ENCODE data around the gene PARD3.

DNA sequence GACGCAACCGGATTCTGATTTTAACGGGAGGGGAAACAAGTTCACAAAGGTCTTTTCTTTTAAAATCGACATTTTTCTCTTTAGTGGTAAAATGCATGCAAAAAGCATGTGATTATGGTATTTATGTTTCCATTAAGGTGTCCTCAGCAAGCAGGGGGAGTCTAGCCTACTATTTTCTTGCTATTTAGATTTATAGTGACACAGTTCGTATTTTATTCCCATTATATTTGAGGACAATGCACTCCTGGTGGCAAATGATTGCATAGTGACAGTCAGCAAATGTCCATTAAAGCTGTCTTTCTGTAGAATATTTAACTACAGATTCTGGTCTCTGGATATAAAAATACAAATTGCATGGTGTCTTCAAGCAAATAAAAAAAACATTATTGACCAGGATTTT is 554.2 kb downstream of the PARD3 start:
- TF ChIP-seq, protein P1, sequence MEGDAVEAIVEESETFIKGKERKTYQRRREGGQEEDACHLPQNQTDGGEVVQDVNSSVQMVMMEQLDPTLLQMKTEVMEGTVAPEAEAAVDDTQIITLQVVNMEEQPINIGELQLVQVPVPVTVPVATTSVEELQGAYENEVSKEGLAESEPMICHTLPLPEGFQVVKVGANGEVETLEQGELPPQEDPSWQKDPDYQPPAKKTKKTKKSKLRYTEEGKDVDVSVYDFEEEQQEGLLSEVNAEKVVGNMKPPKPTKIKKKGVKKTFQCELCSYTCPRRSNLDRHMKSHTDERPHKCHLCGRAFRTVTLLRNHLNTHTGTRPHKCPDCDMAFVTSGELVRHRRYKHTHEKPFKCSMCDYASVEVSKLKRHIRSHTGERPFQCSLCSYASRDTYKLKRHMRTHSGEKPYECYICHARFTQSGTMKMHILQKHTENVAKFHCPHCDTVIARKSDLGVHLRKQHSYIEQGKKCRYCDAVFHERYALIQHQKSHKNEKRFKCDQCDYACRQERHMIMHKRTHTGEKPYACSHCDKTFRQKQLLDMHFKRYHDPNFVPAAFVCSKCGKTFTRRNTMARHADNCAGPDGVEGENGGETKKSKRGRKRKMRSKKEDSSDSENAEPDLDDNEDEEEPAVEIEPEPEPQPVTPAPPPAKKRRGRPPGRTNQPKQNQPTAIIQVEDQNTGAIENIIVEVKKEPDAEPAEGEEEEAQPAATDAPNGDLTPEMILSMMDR (IDR thresholded peaks at IDR 0.05), result no peak
- no peak for TF ChIP-seq POLR2A (IDR thresholded peaks at IDR 0.05)
